Testis (tissue), 3 donors: ENCODE results near the gene INPP5A. TPM values are rescaled to one million over a fixed set of nuclear protein-coding genes. Genes with fewer than 3 reads are reported as not detected.

ENCODE experiments used
- DNase-seq: peaks from one replicate; pipeline ENCODE4 v3.0.0-alpha.2; 2019
- H3K27ac ChIP-seq, 2 donors: fragments of 200-600 bp; sonication (generic); one replicate each; pipeline ENCODE4 v1.5.1; 2019
- H3K27me3 ChIP-seq: fragments of 200-600 bp; sonication (generic); one replicate; pipeline ENCODE4 v1.5.1; 2019
- H3K36me3 ChIP-seq: fragments of 200-600 bp; sonication (generic); one replicate; pipeline ENCODE4 v1.5.1; 2017; ENCODE audit warnings: low read depth; ENCODE audit errors: missing control alignments
- H3K4me1 ChIP-seq: fragments of 200-600 bp; sonication (generic); one replicate; pipeline ENCODE4 v1.5.1; 2019
- H3K4me3 ChIP-seq, 2 donors: fragments of 200-600 bp; sonication (generic); one replicate each; pipeline ENCODE4 v1.5.1; 2017 to 2019
- H3K9me3 ChIP-seq: fragments of 200-600 bp; sonication (generic); one replicate; pipeline ENCODE4 v1.5.1; 2017
- POLR2A ChIP-seq: fragments of 450-650 bp; IDR thresholded peaks from one replicate; pipeline ENCODE4 v1.6.1; 2017; ENCODE audit warnings: antibody characterized with exemption, mild to moderate bottlenecking, moderate library complexity
- WGBS, 2 donors: methylation state at CpG; one replicate each; pipeline ENCODE4 v1.1.5; 2018; 5-methylcytosine and 5-hydroxymethylcytosine counted together
- intact Hi-C: fragments of 100-400 bp; cut with DNase I; formaldehyde crosslinking; loops from one replicate; pipeline ENCODE4 v1.15.1; 2023; ENCODE audit warnings: low total_unique reads
- polyA plus RNA-seq: library from polyadenylated mRNA; stranded (reverse); fragments of 350-450 nt; fragmentation: Illumina TruSeq; extraction: RNeasy Lipid Tissue Mini Kit (QIAGEN cat#74804); gene quantifications from one replicate; pipeline ENCODE4 v1.2.3, GENCODE V29; 2014; ENCODE audit warnings: low read depth, low replicate concordance; ENCODE audit not compliant: insufficient read depth
- total RNA-seq, 2 donors: library from RNA; depleted of rRNA; stranded (reverse); fragments of >200 nt; gene quantifications; one replicate each; pipeline ENCODE4 v1.2.3, GENCODE V29; 2016
- TF ChIP-seq, protein P1 (sequence below), 3 experiments: fragments of 450-650 bp in 2 of 3; fragments of 200-600 bp in 1 of 3; sonication (generic) in 1 of 3; IDR thresholded peaks; one replicate each; pipeline ENCODE4 v1.5.1; 2016 to 2019; ENCODE audit warnings: antibody characterized with exemption in 3 of 3, mild to moderate bottlenecking in 2 of 3, moderate library complexity in 1 of 3

The INPP5A gene
- total and polyA plus RNA-seq, 3 donors from 2014 or later, result 54.1 to 103 (median 73.0) TPM

DNA sequence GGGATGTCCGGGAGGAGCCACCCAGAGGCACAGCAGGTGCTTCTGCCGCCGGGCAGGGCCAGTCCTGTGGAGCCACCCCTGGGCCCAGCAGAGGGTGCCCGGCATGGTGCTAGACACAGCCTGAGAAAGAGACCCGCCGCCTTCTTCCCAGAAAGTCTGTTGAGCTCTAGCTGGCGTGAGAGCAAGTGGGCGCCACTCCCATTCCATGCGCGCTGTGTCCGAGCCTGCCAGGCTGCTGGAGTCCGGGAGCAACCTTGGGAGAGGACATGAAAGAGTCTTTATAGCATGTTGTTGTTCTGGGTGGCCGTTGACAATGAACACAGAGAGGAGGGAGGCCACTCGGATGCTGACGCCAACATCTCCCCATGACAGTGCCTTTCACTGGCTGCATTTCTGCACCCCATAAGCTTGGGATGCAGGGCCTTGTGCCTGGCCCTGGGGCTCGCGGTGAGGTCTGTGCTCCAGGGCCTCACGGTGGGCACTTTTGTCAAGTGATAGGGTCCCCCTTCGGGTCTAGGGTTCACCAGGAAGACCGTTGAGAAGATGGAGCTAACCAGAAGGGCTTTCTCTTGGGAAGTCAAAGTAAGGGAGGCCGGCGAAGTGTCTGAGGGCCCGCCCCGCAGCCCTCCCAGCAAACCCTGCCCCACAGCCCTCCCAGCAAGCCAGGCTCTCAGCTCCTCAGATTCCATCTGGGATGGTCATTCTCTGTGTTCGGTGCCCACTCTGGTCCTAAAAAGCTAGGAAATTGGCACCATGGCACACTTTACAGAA lies 201.1 kb downstream of the INPP5A start:
- H3K27me3 ChIP-seq, result no peaks in the 10 kb centered on the region
- H3K27ac ChIP-seq, result no peak overlapping the region
- intact Hi-C loops, result no loop called here
- DNase-seq, result no peak
- TF ChIP-seq POLR2A, result no peak
- TF ChIP-seq, protein P1, sequence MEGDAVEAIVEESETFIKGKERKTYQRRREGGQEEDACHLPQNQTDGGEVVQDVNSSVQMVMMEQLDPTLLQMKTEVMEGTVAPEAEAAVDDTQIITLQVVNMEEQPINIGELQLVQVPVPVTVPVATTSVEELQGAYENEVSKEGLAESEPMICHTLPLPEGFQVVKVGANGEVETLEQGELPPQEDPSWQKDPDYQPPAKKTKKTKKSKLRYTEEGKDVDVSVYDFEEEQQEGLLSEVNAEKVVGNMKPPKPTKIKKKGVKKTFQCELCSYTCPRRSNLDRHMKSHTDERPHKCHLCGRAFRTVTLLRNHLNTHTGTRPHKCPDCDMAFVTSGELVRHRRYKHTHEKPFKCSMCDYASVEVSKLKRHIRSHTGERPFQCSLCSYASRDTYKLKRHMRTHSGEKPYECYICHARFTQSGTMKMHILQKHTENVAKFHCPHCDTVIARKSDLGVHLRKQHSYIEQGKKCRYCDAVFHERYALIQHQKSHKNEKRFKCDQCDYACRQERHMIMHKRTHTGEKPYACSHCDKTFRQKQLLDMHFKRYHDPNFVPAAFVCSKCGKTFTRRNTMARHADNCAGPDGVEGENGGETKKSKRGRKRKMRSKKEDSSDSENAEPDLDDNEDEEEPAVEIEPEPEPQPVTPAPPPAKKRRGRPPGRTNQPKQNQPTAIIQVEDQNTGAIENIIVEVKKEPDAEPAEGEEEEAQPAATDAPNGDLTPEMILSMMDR (IDR thresholded peaks at IDR 0.05), result no peak
- H3K4me1 ChIP-seq, result no peaks in the 10 kb centered on the region
- no peaks in the 10 kb centered on the region for H3K9me3 ChIP-seq
- no peak overlapping the region for H3K4me3 ChIP-seq
- no peaks in the 10 kb centered on the region for H3K36me3 ChIP-seq
- WGBS, 2 donors, result 93 to 95% methylated on average over 23 to 25 of the region's 25 CpGs

DNA sequence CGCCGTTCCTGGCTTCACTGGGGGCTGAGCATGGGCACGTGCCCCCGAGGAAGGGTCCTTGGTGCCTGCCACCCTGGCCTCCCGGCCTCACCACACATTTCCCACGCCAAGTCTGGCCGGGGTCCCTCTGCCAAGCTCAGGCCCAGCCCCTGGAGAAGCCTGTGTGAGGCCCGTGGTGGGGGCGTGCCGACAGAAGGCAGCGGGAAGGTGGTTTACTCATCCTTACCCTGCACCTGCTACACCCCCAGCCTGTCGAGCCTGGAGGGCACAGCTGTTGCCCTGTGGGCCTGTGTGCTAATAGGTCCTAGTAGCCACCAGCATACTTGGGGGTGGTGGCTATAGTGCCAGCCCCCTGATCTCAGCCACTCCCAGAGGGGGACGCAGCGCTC lies 201.6 kb downstream of the INPP5A start:
- TF ChIP-seq, protein P1 (IDR thresholded peaks at IDR 0.05), result no peak
- no peak for TF ChIP-seq POLR2A
- Histone ChIP-seq H3K4me3 (no peak overlapping the region), H3K4me1 (no peaks in the 10 kb centered on the region), H3K27ac (no peak overlapping the region), H3K9me3 (no peaks in the 10 kb centered on the region), H3K36me3 (no peaks in the 10 kb centered on the region), H3K27me3 (no peaks in the 10 kb centered on the region)
- intact Hi-C loops, result no loop called here
- WGBS, 2 donors, result 89 to 90% methylated on average over 10 to 14 of the region's 14 CpGs
- DNase-seq, result no peak

DNA sequence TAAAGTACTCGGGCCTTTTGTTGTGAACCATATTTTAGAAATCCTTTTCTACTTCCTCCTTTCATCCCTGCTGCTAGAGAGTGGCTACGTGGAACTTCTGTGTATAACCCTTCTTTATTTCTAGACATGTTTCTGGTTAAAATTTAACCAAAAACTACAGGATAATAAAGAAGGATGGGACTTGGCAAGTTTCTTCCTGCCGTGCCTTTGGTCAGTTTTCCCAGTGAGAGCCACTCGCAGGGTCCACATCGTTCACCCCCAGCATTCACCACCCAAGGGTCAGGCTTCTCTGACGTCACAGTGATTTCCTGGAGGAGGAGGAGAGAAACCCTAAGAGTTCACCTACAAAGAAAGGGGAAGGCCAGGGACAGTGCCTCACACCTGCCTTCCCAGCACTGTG lies 203.0 kb downstream of the INPP5A start:
- Histone ChIP-seq H3K9me3 (no peaks in the 10 kb centered on the region), H3K27ac (no peak overlapping the region), H3K36me3 (no peaks in the 10 kb centered on the region), H3K4me3 (no peak overlapping the region), H3K27me3 (no peaks in the 10 kb centered on the region), H3K4me1 (no peaks in the 10 kb centered on the region)
- no peak for DNase-seq
- 88 to 90% methylated on average over 6 of the region's 6 CpGs for WGBS, 2 donors
- TF ChIP-seq, protein P1 (IDR thresholded peaks at IDR 0.05), result no peak
- no peak for TF ChIP-seq POLR2A
- intact Hi-C loops, result no loop called here

DNA sequence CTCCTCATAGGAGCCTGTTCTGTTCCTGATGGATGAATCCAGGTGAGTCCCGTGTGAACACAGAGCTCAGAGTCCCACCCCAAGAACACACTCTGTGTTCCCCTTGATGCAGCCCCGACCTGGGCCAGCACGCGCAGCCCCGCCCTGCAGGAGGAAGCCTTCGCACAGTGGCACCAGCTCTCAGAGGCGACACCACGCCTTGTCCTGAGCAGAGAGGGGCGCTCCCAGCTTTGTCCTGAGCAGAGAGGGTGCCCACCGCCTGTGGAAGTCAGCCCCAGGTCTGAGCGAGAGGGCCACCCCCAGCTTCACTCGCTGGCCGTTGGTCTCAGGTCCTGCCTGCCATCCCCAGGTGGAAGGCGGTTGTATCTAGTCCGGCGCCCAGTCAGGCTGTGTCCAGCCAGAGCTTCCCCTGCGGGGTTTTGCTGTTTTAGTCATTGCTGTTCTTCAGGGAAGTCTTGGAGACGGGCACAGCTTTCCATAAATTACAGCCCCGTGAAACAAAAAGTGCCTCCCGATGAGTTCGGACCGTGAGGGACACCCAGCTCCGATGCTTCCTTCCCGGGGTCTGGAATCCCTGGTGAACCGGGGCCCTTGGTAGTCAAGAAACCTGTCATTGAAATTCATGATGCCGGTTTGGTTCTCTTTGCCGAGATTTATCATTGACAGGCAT lies 204.7 kb downstream of the INPP5A start:
- intact Hi-C loops, result no loop called here
- Histone ChIP-seq H3K27me3 (no peaks in the 10 kb centered on the region), H3K36me3 (no peaks in the 10 kb centered on the region), H3K4me3 (no peak overlapping the region), H3K4me1 (no peaks in the 10 kb centered on the region), H3K9me3 (no peaks in the 10 kb centered on the region), H3K27ac (no peak overlapping the region)
- no peak for DNase-seq
- no peak for TF ChIP-seq POLR2A
- TF ChIP-seq, protein P1 (IDR thresholded peaks at IDR 0.05), result no peak
- 84 to 88% methylated on average over 15 to 27 of the region's 27 CpGs for WGBS, 2 donors
